IMR-90 (cell line): ENCODE data around the gene POU2F1. TPM values are rescaled to one million over a fixed set of nuclear protein-coding genes. Genes with fewer than 3 reads are reported as not detected.

Experiments
- ATAC-seq: fragments of 200-7000 bp; cut with Tn5 transposase; 2 replicates; pipeline ENCODE4 v1.9.1; 2020; ENCODE audit warnings: low read depth, mild to moderate bottlenecking, moderate library complexity
- BruUV-seq: library from RNA; stranded (reverse); fragments of 400-500 nt; replicated peaks from 2 replicates; lab custom pipeline; 2021; lab: Mats Ljungman, UMichigan
- CTCF ChIA-PET: fragments of 300-600 bp; formaldehyde crosslinking; extraction: SDS; loops from one replicate; lab custom pipeline; 2021; ENCODE audit warnings: antibody characterized with exemption; lab: Yijun Ruan, JAX
- POLR2A ChIA-PET: fragments of 300-600 bp; sonication (Branson Sonifier 250); formaldehyde crosslinking; loops from one replicate; lab custom pipeline; 2022; ENCODE audit warnings: antibody characterized with exemption; ENCODE audit not compliant: unreplicated experiment; lab: Charles Lee
- DNase-seq: peaks from one replicate; pipeline ENCODE4 v3.0.0; 2013
- H2AFZ ChIP-seq: replicated peaks from 2 replicates; pipeline ENCODE3; 2013; ENCODE audit warnings: low read length, mild to moderate bottlenecking; ENCODE audit not compliant: poor library complexity
- H2AK5ac ChIP-seq: 2 replicates; pipeline ENCODE4 v1.6.1; 2013; ENCODE audit warnings: low read depth, low read length, inconsistent platforms
- H2AK9ac ChIP-seq: replicated peaks from 2 replicates; pipeline ENCODE3; 2013; ENCODE audit warnings: mild to moderate bottlenecking, low read depth, low read length, moderate library complexity; ENCODE audit not compliant: poor library complexity
- H2BK120ac ChIP-seq: 2 replicates; pipeline ENCODE4 v1.6.1; 2013; ENCODE audit warnings: low read depth, low read length, inconsistent platforms
- H2BK15ac ChIP-seq: 3 replicates; pipeline ENCODE4 v1.6.1; 2013; ENCODE audit warnings: low read depth, low read length, inconsistent platforms
- H2BK20ac ChIP-seq: 2 replicates; pipeline ENCODE4 v1.6.1; 2013; ENCODE audit warnings: low read depth, mild to moderate bottlenecking, inconsistent platforms, low read length, moderate library complexity
- H2BK5ac ChIP-seq: 2 replicates; pipeline ENCODE4 v1.6.1; 2013; ENCODE audit warnings: mild to moderate bottlenecking, low read depth, low read length, inconsistent platforms; ENCODE audit not compliant: poor library complexity, severe bottlenecking
- H3K14ac ChIP-seq: replicated peaks from 2 replicates; pipeline ENCODE4 v1.6.1; 2013; ENCODE audit warnings: low read depth, low read length, inconsistent platforms
- H3K18ac ChIP-seq: 2 replicates; pipeline ENCODE4 v1.6.1; 2013; ENCODE audit warnings: low read depth, low read length, control low read depth
- H3K23ac ChIP-seq: 2 replicates; pipeline ENCODE4 v1.6.1; 2013; ENCODE audit warnings: low read depth, low read length, inconsistent platforms
- H3K27ac ChIP-seq: 2 replicates; pipeline ENCODE4 v1.5.1; 2013; ENCODE audit warnings: mild to moderate bottlenecking, control low read depth, low read length; ENCODE audit not compliant: insufficient read depth
- H3K27me3 ChIP-seq: 2 replicates; pipeline ENCODE4 v1.6.1; 2013; ENCODE audit warnings: low read length; ENCODE audit not compliant: control insufficient read depth, insufficient read depth
- H3K36me3 ChIP-seq: 2 replicates; pipeline ENCODE4 v1.6.1; 2013; ENCODE audit warnings: low read length, mixed read lengths; ENCODE audit not compliant: control insufficient read depth, insufficient read depth
- H3K4ac ChIP-seq: 2 replicates; pipeline ENCODE4 v1.6.1; 2013; ENCODE audit warnings: low read depth, low read length, inconsistent platforms
- H3K4me1 ChIP-seq: 2 replicates; pipeline ENCODE4 v1.6.1; 2013; ENCODE audit warnings: low read length, mixed read lengths; ENCODE audit not compliant: control insufficient read depth, insufficient read depth
- H3K4me2 ChIP-seq: 2 replicates; pipeline ENCODE4 v1.6.1; 2013; ENCODE audit warnings: low read depth, mild to moderate bottlenecking, control low read depth, low read length, moderate library complexity
- H3K4me3 ChIP-seq: 2 replicates; pipeline ENCODE4 v1.5.1; 2013; ENCODE audit warnings: low read depth, mild to moderate bottlenecking, control low read depth, low read length, moderate library complexity; ENCODE audit not compliant: insufficient read depth
- H3K56ac ChIP-seq: 2 replicates; pipeline ENCODE4 v1.6.1; 2013; ENCODE audit warnings: low read length, inconsistent platforms; ENCODE audit not compliant: insufficient read depth; ENCODE audit errors: extremely low read depth
- H3K79me1 ChIP-seq, 2 experiments: 2 replicates each; pipeline ENCODE4 v1.6.1; 2013; ENCODE audit warnings: low read length in 2 of 2, inconsistent platforms in 1 of 2, low read depth in 1 of 2
- H3K9ac ChIP-seq: 2 replicates; pipeline ENCODE4 v1.6.1; 2013; ENCODE audit warnings: low read depth, low read length, control low read depth
- H3K9me1 ChIP-seq: 2 replicates; pipeline ENCODE4 v1.6.1; 2013; ENCODE audit warnings: low read length, inconsistent platforms; ENCODE audit not compliant: insufficient read depth
- H3K9me3 ChIP-seq: 2 replicates; pipeline ENCODE4 v1.6.1; 2013; ENCODE audit warnings: low read length; ENCODE audit not compliant: control insufficient read depth, insufficient read depth
- H4K20me1 ChIP-seq: 2 replicates; pipeline ENCODE4 v1.6.1; 2013; ENCODE audit warnings: low read length, inconsistent platforms; ENCODE audit not compliant: insufficient read depth
- H4K5ac ChIP-seq: 2 replicates; pipeline ENCODE4 v1.6.1; 2013; ENCODE audit warnings: mild to moderate bottlenecking, low read depth, low read length, control low read depth
- H4K8ac ChIP-seq, 2 experiments: 2 replicates each; pipeline ENCODE4 v1.6.1; 2013; ENCODE audit warnings: low read depth in 2 of 2, low read length in 2 of 2, control low read depth in 1 of 2, inconsistent platforms in 1 of 2
- H4K91ac ChIP-seq: 2 replicates; pipeline ENCODE4 v1.6.1; 2013; ENCODE audit warnings: low read depth, low read length, inconsistent platforms; ENCODE audit not compliant: insufficient read depth
- BHLHE40 ChIP-seq: fragments of 150-350 bp; IDR thresholded peaks from 2 replicates; pipeline ENCODE4 v1.6.1; 2016; ENCODE audit warnings: mild to moderate bottlenecking, low read depth, low read length
- CEBPB ChIP-seq: IDR thresholded peaks from 2 replicates; pipeline ENCODE4 v1.6.1; 2012; ENCODE audit warnings: low read depth, low read length, improper control_type of control experiment
- CHD1 ChIP-seq: IDR thresholded peaks from 2 replicates; pipeline ENCODE4 v1.6.1; 2012; ENCODE audit warnings: low read depth, low read length, improper control_type of control experiment
- FOS ChIP-seq: fragments of 150-350 bp; IDR thresholded peaks from 2 replicates; pipeline ENCODE4 v1.6.1; 2016; ENCODE audit warnings: low read depth, low read length
- MAFK ChIP-seq: IDR thresholded peaks from 2 replicates; pipeline ENCODE4 v1.6.1; 2012; ENCODE audit warnings: low read depth, low read length, improper control_type of control experiment
- MAZ ChIP-seq: IDR thresholded peaks from 2 replicates; pipeline ENCODE4 v1.6.1; 2012; ENCODE audit warnings: low read depth, mild to moderate bottlenecking, low read length, improper control_type of control experiment, moderate library complexity, borderline replicate concordance
- MXI1 ChIP-seq: IDR thresholded peaks from 2 replicates; pipeline ENCODE4 v1.6.1; 2012; ENCODE audit warnings: low read depth, mild to moderate bottlenecking, low read length, moderate library complexity, borderline replicate concordance
- NFE2L2 ChIP-seq: fragments of 150-350 bp; IDR thresholded peaks from 2 replicates; pipeline ENCODE4 v1.6.1; 2016; ENCODE audit warnings: low read depth, mild to moderate bottlenecking, low read length
- POLR2A ChIP-seq: IDR thresholded peaks from 2 replicates; pipeline ENCODE4 v1.6.1; 2012; ENCODE audit warnings: mild to moderate bottlenecking, low read depth, low read length
- RAD21 ChIP-seq: IDR thresholded peaks from 2 replicates; pipeline ENCODE4 v1.6.1; 2012; ENCODE audit warnings: low read length, improper control_type of control experiment
- RCOR1 ChIP-seq: IDR thresholded peaks from 2 replicates; pipeline ENCODE4 v1.6.1; 2012; ENCODE audit warnings: mild to moderate bottlenecking, low read length, improper control_type of control experiment; ENCODE audit not compliant: insufficient replicate concordance
- RFX5 ChIP-seq: IDR thresholded peaks from 2 replicates; pipeline ENCODE4 v1.8.0; 2012; ENCODE audit warnings: low read depth, mild to moderate bottlenecking, low read length, moderate library complexity
- SMC3 ChIP-seq: fragments of 150-350 bp; IDR thresholded peaks from 2 replicates; pipeline ENCODE4 v1.6.1; 2016; ENCODE audit warnings: low read depth, mild to moderate bottlenecking, antibody characterized with exemption, low read length, moderate library complexity
- WGBS, 2 experiments: methylation state at CpG; one replicate each; pipeline versions ENCODE4 v1.1.5 to v1.1.7; 2013; ENCODE audit warnings: missing lambda C conversion rate in 2 of 2; ENCODE audit not compliant: insufficient read length in 1 of 2; ENCODE audit errors: extremely low coverage in 2 of 2; 5-methylcytosine and 5-hydroxymethylcytosine counted together
- dilution Hi-C: fragments of 300-500 bp; cut with HindIII; formaldehyde crosslinking; loops from one replicate; pipeline ENCODE4 v1.14.3; 2018; ENCODE audit warnings: low sequenced_read_pairs; ENCODE audit not compliant: unreplicated experiment
- in situ Hi-C: fragments of 300-500 bp; cut with MboI; formaldehyde crosslinking; loops from 3 replicates; pipeline ENCODE4 v1.14.3; 2019; ENCODE audit warnings: low sequenced_read_pairs, inconsistent platforms, mixed read lengths
- intact Hi-C: fragments of 100-400 bp; cut with micrococcal nuclease; formaldehyde crosslinking; loops from 2 replicates; pipeline ENCODE4 v1.10.0; 2022
- polyA plus RNA-seq, 3 experiments: library from polyadenylated mRNA; depleted of rRNA; stranded (reverse); fragments of >200 nt; gene quantifications; 2 replicates each; pipeline ENCODE4 v1.2.3, GENCODE V29; 2012; ENCODE audit warnings: low replicate concordance in 1 of 3
- total RNA-seq: library from RNA; depleted of rRNA; stranded (reverse); fragments of >200 nt; gene quantifications from 2 replicates; pipeline ENCODE4 v1.2.3, GENCODE V29; 2012
- TF ChIP-seq, protein P1 (sequence below): conservative IDR thresholded peaks from 2 replicates; pipeline ENCODE4 v1.5.1; 2012; ENCODE audit warnings: mild to moderate bottlenecking, low read depth, low read length, improper control_type of control experiment
- TF ChIP-seq, protein P2 (sequence below): fragments of 150-350 bp; IDR thresholded peaks from 2 replicates; pipeline ENCODE4 v1.6.1; 2016; ENCODE audit warnings: low read depth, mild to moderate bottlenecking, low read length, moderate library complexity, borderline replicate concordance
- TF ChIP-seq, protein P3 (sequence below): fragments of 150-350 bp; IDR thresholded peaks from 2 replicates; pipeline ENCODE4 v1.6.1; 2017; ENCODE audit warnings: mild to moderate bottlenecking, antibody characterized with exemption, low read length, low read depth

Gene POU2F1
- total and polyA plus RNA-seq, 2 of the 4 experiments (the other 2 are of a cell fraction), result 1.2 to 3.4 TPM

DNA sequence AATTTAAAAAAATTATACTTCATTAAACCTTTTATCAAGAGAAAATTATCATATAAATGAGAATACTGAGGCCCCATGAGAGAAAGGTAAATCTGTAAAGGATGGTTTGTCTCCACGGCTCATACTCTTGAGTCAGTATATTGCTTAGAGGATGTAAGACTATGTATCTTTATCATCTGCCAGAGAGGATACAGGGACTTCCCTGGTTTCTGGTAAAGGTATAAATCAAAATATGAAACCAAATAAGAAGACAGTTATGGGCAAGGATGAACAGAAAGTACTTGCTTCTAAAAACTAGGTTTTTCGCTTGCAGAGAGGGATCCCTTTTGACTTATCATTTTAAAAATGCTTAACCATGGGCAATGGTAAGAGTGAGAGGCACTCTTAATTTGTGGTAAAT lies 112.4 kb downstream of the POU2F1 start:
- CTCF ChIA-PET, result interaction anchor here (1.2 kb wide), 1 partner anchor 10 kb away, joined by 4 read pairs; no protein-coding TSS in a partner anchor

More for the DNA sequence above, 112.4 kb downstream of the POU2F1 start:
- no peaks in the 10 kb centered on the region for H3K79me1 ChIP-seq
- intact Hi-C loops (no loop called here), dilution Hi-C loops (no loop called here), in situ Hi-C loops (no loop called here)
- no peaks in the 10 kb centered on the region for H3K4me1 ChIP-seq
- no peak overlapping the region for H4K5ac ChIP-seq
- ATAC-seq (no peak), DNase-seq (no peak)
- H3K14ac ChIP-seq, result no peak overlapping the region
- H3K27ac ChIP-seq, result no peak overlapping the region
- no peak overlapping the region for H2BK15ac ChIP-seq
- no peak overlapping the region for H4K8ac ChIP-seq
- WGBS, 2 experiments, result no CpG with 5 or more reads among the region's 2 CpGs
- no peaks in the 10 kb centered on the region for H3K36me3 ChIP-seq
- H4K91ac ChIP-seq, result no peak overlapping the region
- no peak overlapping the region for H2BK20ac ChIP-seq
- POLR2A ChIA-PET, result no interaction called here
- H3K9me3 ChIP-seq, result no peaks in the 10 kb centered on the region
- no peak overlapping the region for H3K4ac ChIP-seq
- H2BK120ac ChIP-seq, result no peak overlapping the region
- H3K27me3 ChIP-seq, result no peaks in the 10 kb centered on the region
- no peaks in the 10 kb centered on the region for H3K9me1 ChIP-seq
- H2AK5ac ChIP-seq, result no peak overlapping the region
- H2AK9ac ChIP-seq, result no peak overlapping the region
- no peak overlapping the region for H3K23ac ChIP-seq
- H3K4me3 ChIP-seq, result no peak overlapping the region
- no peaks in the 10 kb centered on the region for H4K20me1 ChIP-seq
- H3K9ac ChIP-seq, result no peak overlapping the region
- TF ChIP-seq, protein P1, sequence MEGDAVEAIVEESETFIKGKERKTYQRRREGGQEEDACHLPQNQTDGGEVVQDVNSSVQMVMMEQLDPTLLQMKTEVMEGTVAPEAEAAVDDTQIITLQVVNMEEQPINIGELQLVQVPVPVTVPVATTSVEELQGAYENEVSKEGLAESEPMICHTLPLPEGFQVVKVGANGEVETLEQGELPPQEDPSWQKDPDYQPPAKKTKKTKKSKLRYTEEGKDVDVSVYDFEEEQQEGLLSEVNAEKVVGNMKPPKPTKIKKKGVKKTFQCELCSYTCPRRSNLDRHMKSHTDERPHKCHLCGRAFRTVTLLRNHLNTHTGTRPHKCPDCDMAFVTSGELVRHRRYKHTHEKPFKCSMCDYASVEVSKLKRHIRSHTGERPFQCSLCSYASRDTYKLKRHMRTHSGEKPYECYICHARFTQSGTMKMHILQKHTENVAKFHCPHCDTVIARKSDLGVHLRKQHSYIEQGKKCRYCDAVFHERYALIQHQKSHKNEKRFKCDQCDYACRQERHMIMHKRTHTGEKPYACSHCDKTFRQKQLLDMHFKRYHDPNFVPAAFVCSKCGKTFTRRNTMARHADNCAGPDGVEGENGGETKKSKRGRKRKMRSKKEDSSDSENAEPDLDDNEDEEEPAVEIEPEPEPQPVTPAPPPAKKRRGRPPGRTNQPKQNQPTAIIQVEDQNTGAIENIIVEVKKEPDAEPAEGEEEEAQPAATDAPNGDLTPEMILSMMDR, result no peak
- TF ChIP-seq MXI1 (no peak), RFX5 (no peak), CHD1 (no peak), RCOR1 (no peak), MAFK (no peak), MAZ (no peak), BHLHE40 (no peak), POLR2A (no peak), SMC3 (no peak), NFE2L2 (no peak), CEBPB (no peak), RAD21 (no peak), FOS (no peak)
- TF ChIP-seq, protein P2, sequence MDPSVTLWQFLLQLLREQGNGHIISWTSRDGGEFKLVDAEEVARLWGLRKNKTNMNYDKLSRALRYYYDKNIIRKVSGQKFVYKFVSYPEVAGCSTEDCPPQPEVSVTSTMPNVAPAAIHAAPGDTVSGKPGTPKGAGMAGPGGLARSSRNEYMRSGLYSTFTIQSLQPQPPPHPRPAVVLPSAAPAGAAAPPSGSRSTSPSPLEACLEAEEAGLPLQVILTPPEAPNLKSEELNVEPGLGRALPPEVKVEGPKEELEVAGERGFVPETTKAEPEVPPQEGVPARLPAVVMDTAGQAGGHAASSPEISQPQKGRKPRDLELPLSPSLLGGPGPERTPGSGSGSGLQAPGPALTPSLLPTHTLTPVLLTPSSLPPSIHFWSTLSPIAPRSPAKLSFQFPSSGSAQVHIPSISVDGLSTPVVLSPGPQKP, result no peak
- TF ChIP-seq, protein P3, sequence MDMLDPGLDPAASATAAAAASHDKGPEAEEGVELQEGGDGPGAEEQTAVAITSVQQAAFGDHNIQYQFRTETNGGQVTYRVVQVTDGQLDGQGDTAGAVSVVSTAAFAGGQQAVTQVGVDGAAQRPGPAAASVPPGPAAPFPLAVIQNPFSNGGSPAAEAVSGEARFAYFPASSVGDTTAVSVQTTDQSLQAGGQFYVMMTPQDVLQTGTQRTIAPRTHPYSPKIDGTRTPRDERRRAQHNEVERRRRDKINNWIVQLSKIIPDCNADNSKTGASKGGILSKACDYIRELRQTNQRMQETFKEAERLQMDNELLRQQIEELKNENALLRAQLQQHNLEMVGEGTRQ, result no peak
- BruUV-seq, result no TSS peak
- H3K18ac ChIP-seq, result no peak overlapping the region
- no peak overlapping the region for H2BK5ac ChIP-seq
- no peak overlapping the region for H3K4me2 ChIP-seq
- H3K56ac ChIP-seq, result no peak overlapping the region
- H2AFZ ChIP-seq, result no peak overlapping the region
